Heart left ventricle (tissue), 16 donors: ENCODE results near the gene LUZP4. TPM values are rescaled to one million over a fixed set of nuclear protein-coding genes. Genes with fewer than 3 reads are reported as not detected.
A peak's percentile ranks its signal among the peaks of the same experiment; 100 is the strongest.
"Not testable (repeated sequence)": the region's sequence is repeated elsewhere in the genome, so short reads cannot be mapped to it uniquely, and the experiment has no call there.

Experiments
- ATAC-seq, 4 donors: fragments of 200-7000 bp; cut with Tn5 transposase; one replicate each; pipeline ENCODE4 v1.9.1; 2020 to 2022; ENCODE audit warnings: moderate library complexity in 4 of 4, mild to moderate bottlenecking in 3 of 4, moderate number of reproducible peaks in 1 of 4
- DNase-seq, 5 donors: peaks; one replicate each; pipeline ENCODE4 v3.0.0-alpha.2; 2020
- H3K27ac ChIP-seq, 12 donors: fragments of 200-600 bp; sonication (generic) in 4 of 12; one replicate each; pipeline versions ENCODE4 v1.5.0 to v1.8.0; 2016 to 2022; ENCODE audit warnings: mild to moderate bottlenecking in 2 of 12
- H3K27me3 ChIP-seq, 9 donors: fragments of 200-600 bp; sonication (generic) in 2 of 9; one replicate each; pipeline versions ENCODE4 v1.5.1 to v1.8.0; 2016 to 2022; ENCODE audit warnings: mild to moderate bottlenecking in 3 of 9
- H3K36me3 ChIP-seq, 9 donors: fragments of 200-600 bp; sonication (generic) in 2 of 9; one replicate each; pipeline versions ENCODE4 v1.5.0 to v1.8.0; 2018 to 2022; ENCODE audit warnings: mild to moderate bottlenecking in 2 of 9
- H3K4me1 ChIP-seq, 12 donors: fragments of 200-600 bp; sonication (generic) in 4 of 12; one replicate each; pipeline versions ENCODE4 v1.5.0 to v1.8.0; 2016 to 2022; ENCODE audit warnings: mild to moderate bottlenecking in 3 of 12
- H3K4me3 ChIP-seq, 12 donors: fragments of 200-600 bp; sonication (generic) in 4 of 12; one replicate each; pipeline versions ENCODE4 v1.5.0 to v1.8.0; 2017 to 2022; ENCODE audit warnings: mild to moderate bottlenecking in 9 of 12, moderate library complexity in 4 of 12
- H3K9me3 ChIP-seq, 12 donors: fragments of 200-600 bp; sonication (generic) in 4 of 12; one replicate each; pipeline versions ENCODE4 v1.5.0 to v1.8.0; 2016 to 2022; ENCODE audit warnings: mild to moderate bottlenecking in 1 of 12
- POLR2A ChIP-seq, 2 donors: fragments of 450-650 bp; IDR thresholded peaks; one replicate each; pipeline ENCODE4 v1.6.1; 2017; ENCODE audit warnings: antibody characterized with exemption in 2 of 2, mild to moderate bottlenecking in 2 of 2, moderate library complexity in 2 of 2
- WGBS, 4 donors: extraction: QIAGEN DNeasy Blood & Tissue Kit in 2 of 4; methylation state at CpG; one replicate each; pipeline versions ENCODE4 v1.1.5 to v1.1.7; 2013 to 2018; 5-methylcytosine and 5-hydroxymethylcytosine counted together
- intact Hi-C, 10 donors: fragments of 100-400 bp; cut with DNase I; formaldehyde crosslinking; loops; one replicate each; pipeline versions ENCODE4 v1.11.1 to v1.14.2; 2022
- polyA plus RNA-seq, 2 donors: library from polyadenylated mRNA; stranded (reverse); fragments of 200-250 nt; gene quantifications; one replicate each; pipeline ENCODE4 v1.2.3, GENCODE V29; 2013
- total RNA-seq, 9 donors: library from RNA; depleted of rRNA in 2 of 9; stranded (reverse); fragments of >200 nt in 2 of 9; fragmentation: NEBNext Ultra II Directional in 3 of 9; extraction: Animal tissue kit (Norgen Biotek cat#: 25700) in 3 of 9; gene quantifications; one replicate each; pipeline versions ENCODE4 v1.1.0 to v1.2.4, GENCODE V29; 2016 to 2023
- TF ChIP-seq, protein P1 (sequence below), 12 donors: fragments of 200-600 bp; sonication (generic) in 4 of 12; IDR thresholded peaks; one replicate each; pipeline versions ENCODE4 v1.5.0 to v1.8.0; 2018 to 2022; ENCODE audit warnings: antibody characterized with exemption in 12 of 12, mild to moderate bottlenecking in 5 of 12
- donor health status: ischemic (EF 13 %, LVEDD 7.1; RV severe dilation, severe dysfunction).
- donor health status: healthy with polysubstance abuse.
- donor health status: DM: no; HTN: yes; CAD: no.
- donor health status: DM: no; HTN: no; CAD: no.
- donor health status: ischemic (EF 25% LVEDD 6.9; RV normal size, moderate dysfunction).
- donor health status: ischemic (EF 25% LVEDD 5.7; RV mildly dilated, moderate dysfunction).
- donor health status: healthy.
- donor health status: DM: yes; HTN: yes; CAD: no.
- donor health status: ischemic (EF 35%, LVEDD 5.7; RV mildly dilated, moderate dysfunction).
- donor health status: nonischemic (EF 11% LVEDD 7.7; RV severe dilation, severe dysfunction).
- donor health status: DM: yes; HTN: yes; CAD: no.
- donor health status: PGD.
- donor health status: ischemic (EF 29% LVEDD 5.4; RV normal size, mild dysfunction).
- donor health status: nonischemic (EF 23%, LVEDD 6.1; RV moderate dilation, normal function).

LUZP4 gene
- total and polyA plus RNA-seq, 11 donors = not detected

DNA sequence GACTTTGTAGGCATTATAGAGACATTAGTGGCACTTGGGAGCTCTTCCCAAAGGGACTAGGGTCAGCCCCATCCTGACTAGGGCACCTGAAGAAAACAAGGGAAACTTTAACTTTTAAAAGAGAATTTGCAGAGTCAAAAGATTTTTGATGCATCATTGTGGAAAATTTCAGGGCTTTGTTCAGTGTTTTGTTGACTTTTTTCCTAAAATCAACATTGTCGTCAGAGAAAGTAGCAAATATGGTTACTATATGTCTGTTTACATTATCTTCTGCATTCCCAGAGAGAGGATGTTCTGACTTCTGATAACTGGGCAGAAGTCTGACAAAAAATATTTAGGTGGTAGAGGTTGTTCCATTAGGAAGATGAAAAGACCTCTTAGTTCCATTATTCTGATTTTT lies 51.9 kb downstream of the LUZP4 start:
- H3K9me3 ChIP-seq = no peaks in the 10 kb centered on the region
- peaks cover 0 to 22% (median 7%) of the 10 kb centered on the region in 12 donors for H3K4me1 ChIP-seq
- WGBS, 4 donors = 70 to 97% (median 89%) methylated on average over 1 of the region's 1 CpG
- no peak for TF ChIP-seq POLR2A (IDR thresholded peaks at IDR 0.05)
- TF ChIP-seq, protein P1, sequence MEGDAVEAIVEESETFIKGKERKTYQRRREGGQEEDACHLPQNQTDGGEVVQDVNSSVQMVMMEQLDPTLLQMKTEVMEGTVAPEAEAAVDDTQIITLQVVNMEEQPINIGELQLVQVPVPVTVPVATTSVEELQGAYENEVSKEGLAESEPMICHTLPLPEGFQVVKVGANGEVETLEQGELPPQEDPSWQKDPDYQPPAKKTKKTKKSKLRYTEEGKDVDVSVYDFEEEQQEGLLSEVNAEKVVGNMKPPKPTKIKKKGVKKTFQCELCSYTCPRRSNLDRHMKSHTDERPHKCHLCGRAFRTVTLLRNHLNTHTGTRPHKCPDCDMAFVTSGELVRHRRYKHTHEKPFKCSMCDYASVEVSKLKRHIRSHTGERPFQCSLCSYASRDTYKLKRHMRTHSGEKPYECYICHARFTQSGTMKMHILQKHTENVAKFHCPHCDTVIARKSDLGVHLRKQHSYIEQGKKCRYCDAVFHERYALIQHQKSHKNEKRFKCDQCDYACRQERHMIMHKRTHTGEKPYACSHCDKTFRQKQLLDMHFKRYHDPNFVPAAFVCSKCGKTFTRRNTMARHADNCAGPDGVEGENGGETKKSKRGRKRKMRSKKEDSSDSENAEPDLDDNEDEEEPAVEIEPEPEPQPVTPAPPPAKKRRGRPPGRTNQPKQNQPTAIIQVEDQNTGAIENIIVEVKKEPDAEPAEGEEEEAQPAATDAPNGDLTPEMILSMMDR (IDR thresholded peaks at IDR 0.05) = no peak
- H3K27me3 ChIP-seq = peaks cover 0 to 16% (median 0%) of the 10 kb centered on the region in 9 donors
- H3K36me3 ChIP-seq = no peaks in the 10 kb centered on the region
- intact Hi-C loops = loop anchor here in 3 of 10 donors (10.0 kb wide), 2 partner anchors 53 to 113 kb away; no protein-coding TSS in a partner anchor
- no peak overlapping the region for H3K4me3 ChIP-seq
- no peak for DNase-seq
- no peak overlapping the region for H3K27ac ChIP-seq
- ATAC-seq = no peak

DNA sequence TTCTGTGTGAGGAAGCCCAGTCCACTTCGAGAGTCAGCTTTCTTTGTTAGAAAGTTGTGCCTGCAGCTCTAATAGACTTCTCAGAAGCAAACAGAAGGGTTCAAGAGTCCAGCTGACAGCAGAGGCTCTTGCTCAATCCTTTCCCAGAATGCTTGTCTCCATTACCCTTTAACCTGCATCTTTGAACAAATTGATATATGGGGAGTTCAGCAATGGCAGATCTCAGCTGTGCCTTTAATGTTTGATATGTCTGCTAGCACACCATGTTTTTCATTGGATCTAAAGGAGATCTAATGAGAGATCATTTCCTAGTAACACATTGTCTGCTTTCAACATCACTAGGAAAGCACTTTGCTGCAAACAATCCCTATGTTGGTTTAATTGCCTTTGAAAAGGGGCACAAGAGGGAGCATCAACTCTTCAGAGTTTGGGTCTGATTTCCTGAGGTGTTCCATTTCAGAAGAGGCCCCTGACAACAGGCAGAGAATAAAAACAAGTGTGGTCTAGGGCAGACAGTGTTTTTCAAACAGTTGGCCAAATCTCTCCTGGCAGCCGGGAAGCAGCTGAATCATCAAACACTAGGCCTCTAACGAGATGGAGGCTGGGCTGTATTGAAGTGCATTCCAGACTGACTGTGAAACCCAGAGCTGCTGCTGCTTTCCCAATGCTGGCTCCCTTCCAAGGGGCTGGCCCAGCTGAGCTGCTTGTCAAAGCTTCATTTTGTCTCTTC lies 55.5 kb downstream of the LUZP4 start:
- peaks cover 0 to 10% (median 0%) of the 10 kb centered on the region in 9 donors for H3K27me3 ChIP-seq
- no peak overlapping the region for H3K4me3 ChIP-seq
- DNase-seq (peak; percentile 80 to 88 (median 85)), ATAC-seq (peak; percentile 95 to 97 (median 96))
- no peaks in the 10 kb centered on the region for H3K9me3 ChIP-seq
- TF ChIP-seq, protein P1 (IDR thresholded peaks at IDR 0.05) = no peak
- no peak for TF ChIP-seq POLR2A (IDR thresholded peaks at IDR 0.05)
- WGBS, 4 donors = 3 to 38% (median 30%) methylated on average over 3 of the region's 3 CpGs
- H3K4me1 ChIP-seq = peaks cover 0 to 19% (median 7%) of the 10 kb centered on the region in 12 donors
- no peaks in the 10 kb centered on the region for H3K36me3 ChIP-seq
- H3K27ac ChIP-seq = peak overlapping the region in 11 of 12 donors; percentile 16 to 77 (median 66)
- intact Hi-C loops = loop anchor here in 3 of 10 donors (10.0 kb wide), 2 partner anchors 50 to 110 kb away; no protein-coding TSS in a partner anchor

DNA sequence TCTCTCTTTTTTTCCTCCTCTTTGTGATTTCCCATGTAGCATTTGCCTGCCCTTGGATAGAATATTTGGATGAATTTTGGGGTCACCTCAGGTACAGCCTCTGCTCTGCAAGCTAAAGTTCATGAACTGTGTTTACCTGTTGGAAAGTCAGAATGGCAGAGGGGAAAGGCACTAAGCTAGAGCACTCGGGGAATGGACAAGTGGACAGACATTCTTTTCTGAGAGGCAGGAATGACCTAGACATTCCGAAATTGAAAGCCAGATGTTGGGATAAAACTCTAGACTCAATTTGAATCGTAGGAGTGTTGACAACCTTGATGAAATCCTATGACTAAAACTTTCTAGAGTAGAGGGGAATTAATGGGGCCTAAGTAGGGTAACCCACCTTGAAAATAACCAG lies 56.1 kb downstream of the LUZP4 start:
- Histone ChIP-seq H3K27me3 (peaks cover 0 to 9% (median 0%) of the 10 kb centered on the region in 9 donors), H3K36me3 (no peaks in the 10 kb centered on the region), H3K9me3 (no peaks in the 10 kb centered on the region), H3K27ac (peak overlapping the region in 10 of 12 donors; percentile 16 to 77 (median 66)), H3K4me1 (peaks cover 0 to 19% (median 7%) of the 10 kb centered on the region in 12 donors), H3K4me3 (no peak overlapping the region)
- DNase-seq (no peak), ATAC-seq (peak in 3 of 4 donors; percentile 18 to 41 (median 24))
- WGBS, 4 donors = 14 to 39% (median 31%) methylated on average over 3 of the region's 3 CpGs
- TF ChIP-seq POLR2A (IDR thresholded peaks at IDR 0.05) = no peak
- intact Hi-C loops = loop anchor here in 3 of 10 donors (10.0 kb wide), 2 partner anchors 49 to 109 kb away; no protein-coding TSS in a partner anchor

DNA sequence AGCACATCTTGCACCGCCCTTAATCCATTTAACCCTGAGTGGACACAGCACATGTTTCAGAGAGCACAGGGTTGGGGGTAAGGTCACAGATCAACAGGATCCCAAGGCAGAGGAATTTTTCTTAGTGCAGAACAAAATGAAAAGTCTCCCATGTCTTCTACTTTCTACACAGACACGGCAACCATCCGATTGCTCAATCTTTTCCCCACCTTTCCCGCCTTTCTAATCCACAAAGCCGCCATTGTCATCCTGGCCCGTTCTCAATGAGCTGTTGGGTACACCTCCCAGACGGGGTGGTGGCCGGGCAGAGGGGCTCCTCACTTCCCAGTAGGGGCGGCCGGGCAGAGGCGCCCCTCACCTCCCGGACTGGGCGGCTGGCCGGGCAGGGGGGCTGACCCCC lies 57.2 kb downstream of the LUZP4 start:
- not testable (repeated sequence) for DNase-seq, ATAC-seq, H3K9me3 ChIP-seq, H3K27ac ChIP-seq, H3K27me3 ChIP-seq, H3K36me3 ChIP-seq, H3K4me3 ChIP-seq
- 84 to 98% (median 93%) methylated on average over 5 to 11 of the region's 14 CpGs for WGBS, 4 donors
- peaks cover 0 to 19% (median 7%) of the 10 kb centered on the region in 12 donors for H3K4me1 ChIP-seq
- intact Hi-C loops = loop anchor here in 3 of 10 donors (10.0 kb wide), 2 partner anchors 48 to 108 kb away; no protein-coding TSS in a partner anchor
